Measurements from ENCODE around the gene MUC12. TPM values are rescaled to one million over a fixed set of nuclear protein-coding genes. Genes with fewer than 3 reads are reported as not detected.

MUC12 gene
- total and polyA plus RNA-seq, 2 of the 13 experiments (the other 11 are each of a cell fraction or from before 2014, with no cell fraction given): not detected

DNA sequence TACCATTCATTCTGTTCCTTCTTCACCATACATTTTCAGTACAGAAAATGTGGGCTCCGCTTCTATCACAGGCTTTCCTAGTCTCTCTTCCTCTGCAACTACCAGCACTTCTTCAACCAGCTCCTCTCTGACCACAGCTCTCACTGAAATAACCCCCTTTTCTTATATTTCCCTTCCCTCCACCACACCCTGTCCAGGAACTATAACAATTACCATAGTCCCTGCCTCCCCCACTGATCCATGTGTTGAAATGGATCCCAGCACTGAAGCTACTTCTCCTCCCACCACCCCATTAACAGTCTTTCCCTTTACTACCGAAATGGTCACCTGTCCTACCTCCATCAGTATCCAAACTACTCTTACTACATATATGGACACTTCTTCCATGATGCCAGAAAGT, 9.5 kb upstream of the MUC12 start:
- ChIA-PET POLR2A (no interaction called here), CTCF (ENCODE audit: low intra/inter-chr PET ratio, low total read pairs) (no interaction called here)
- Histone ChIP-seq H3K4me1 (ENCODE audit: insufficient read depth, low read length) (no peaks in the 10 kb centered on the region), H3K36me3 (replicated peaks in 1 of 2; ENCODE audit: control insufficient read depth in 1 of 2, insufficient read depth in 2 of 2, low read length in 2 of 2) (no peaks in the 10 kb centered on the region), H3K4me3 (replicated peaks in 1 of 3; ENCODE audit: insufficient read depth in 1 of 3, low read depth in 2 of 3, low read length in 3 of 3) (no peak overlapping the region), H3K27ac (ENCODE audit: extremely low read length, insufficient read depth, low read length) (no peak overlapping the region), H4K20me1 (ENCODE audit: insufficient read depth, low read length) (no peaks in the 10 kb centered on the region), H3K9ac (ENCODE audit: insufficient read depth, low read depth, low read length) (no peak overlapping the region), H2AFZ (ENCODE audit: low read length) (no peak overlapping the region), H3K4me2 (ENCODE audit: low read depth, low read length) (no peak overlapping the region), H3K79me2 (ENCODE audit: insufficient read depth, low read length) (no peaks in the 10 kb centered on the region), H3K27me3 (ENCODE audit: control insufficient read depth in 1 of 2, insufficient read depth in 2 of 2, low read length in 2 of 2) (peaks cover 3 to 23% of the 10 kb centered on the region in 2 experiments; a peak in 4 of 5 replicates), H3K9me3 (ENCODE audit: low read length) (no peaks in the 10 kb centered on the region)
- WGBS (ENCODE audit: low lambda C conversion rate): 15% methylated on average over 2 of the region's 2 CpGs
- no TSS peak for BruUV-seq (replicated peaks)
- TF ChIP-seq FOXP1 (IDR thresholded peaks at IDR 0.05) (0 out of 2 replicates have a peak, but pooled peaks have one; percentile 0), FOXP1 (CRISPR knock-in tag; IDR thresholded peaks at IDR 0.05) (no peak), SOX6 (IDR thresholded peaks at IDR 0.05) (0 out of 2 replicates have a peak, but pooled peaks have one; percentile 79), SOX6 (CRISPR knock-in tag; IDR thresholded peaks at IDR 0.05) (no peak), ZFX (CRISPR knock-in tag; IDR thresholded peaks at IDR 0.05; ENCODE audit: low read depth) (no peak)
- in situ Hi-C loops (cut with HindIII; ENCODE audit: extremely low pct_ligation_motif_present, low pct_unique_long_range_greater_than_20kb) (no loop called here), intact Hi-C loops (cut with micrococcal nuclease; ENCODE audit: unreplicated experiment) (no loop called here)
- FAIRE-seq: no peak
- no peak for ATAC-seq
- no peak for DNase-seq (ENCODE audit: low spot score)

DNA sequence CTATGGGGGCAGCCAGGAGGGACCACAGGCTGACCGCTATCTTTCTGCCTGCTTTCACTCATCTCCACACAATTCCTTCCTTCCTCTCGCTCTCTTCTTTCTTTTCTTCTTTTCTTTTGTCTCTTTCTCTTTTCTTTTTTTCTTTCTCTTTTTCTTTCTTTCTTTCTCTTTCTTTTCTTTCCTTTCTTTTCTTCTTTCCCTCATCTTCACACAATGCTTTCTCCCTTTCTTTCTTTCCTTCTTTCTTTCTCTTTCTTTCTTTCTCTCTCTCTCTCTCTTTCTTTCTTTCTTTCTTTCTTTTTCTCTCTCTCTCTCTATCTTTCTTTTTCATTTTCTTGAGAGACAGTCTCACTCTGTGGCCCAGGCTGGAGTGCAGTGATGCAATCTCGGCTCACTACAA, 6.8 kb upstream of the MUC12 start:
- DNase-seq (ENCODE audit: low spot score): no peak
- H2AFZ ChIP-seq (ENCODE audit: low read length): no peak overlapping the region
- no peaks in the 10 kb centered on the region for H3K79me2 ChIP-seq (ENCODE audit: insufficient read depth, low read length)
- ChIA-PET CTCF (ENCODE audit: low intra/inter-chr PET ratio, low total read pairs) (no interaction called here), POLR2A (no interaction called here)
- 0 out of 2 replicates have a peak, but pooled peaks cover 10% of the 10 kb centered on the region for H3K4me1 ChIP-seq (ENCODE audit: insufficient read depth, low read length)
- H4K20me1 ChIP-seq (ENCODE audit: insufficient read depth, low read length): no peaks in the 10 kb centered on the region
- BruUV-seq (replicated peaks): no TSS peak
- no peaks in the 10 kb centered on the region for H3K9me3 ChIP-seq (ENCODE audit: low read length)
- ATAC-seq: no peak
- H3K4me3 ChIP-seq (replicated peaks in 1 of 3; ENCODE audit: insufficient read depth in 1 of 3, low read depth in 2 of 3, low read length in 3 of 3): no peak overlapping the region
- in situ Hi-C loops (cut with HindIII; ENCODE audit: extremely low pct_ligation_motif_present, low pct_unique_long_range_greater_than_20kb): no loop called here
- no peak overlapping the region for H3K9ac ChIP-seq (ENCODE audit: insufficient read depth, low read depth, low read length)
- H3K27me3 ChIP-seq (ENCODE audit: control insufficient read depth in 1 of 2, insufficient read depth in 2 of 2, low read length in 2 of 2): peaks cover 12 to 34% of the 10 kb centered on the region in 2 experiments
- intact Hi-C loops (cut with micrococcal nuclease; ENCODE audit: unreplicated experiment): no loop called here
- FAIRE-seq: no peak
- H3K4me2 ChIP-seq (ENCODE audit: low read depth, low read length): no peak overlapping the region
- no peaks in the 10 kb centered on the region for H3K36me3 ChIP-seq (replicated peaks in 1 of 2; ENCODE audit: control insufficient read depth in 1 of 2, insufficient read depth in 2 of 2, low read length in 2 of 2)
- no peak overlapping the region for H3K27ac ChIP-seq (ENCODE audit: extremely low read length, insufficient read depth, low read length)
- WGBS (ENCODE audit: low lambda C conversion rate): 39% methylated on average over 3 of the region's 3 CpGs
- TF ChIP-seq RELA (CRISPR knock-in tag; IDR thresholded peaks at IDR 0.05) (no peak), ADNP (CRISPR knock-in tag; IDR thresholded peaks at IDR 0.05) (no peak), KDM2A (CRISPR knock-in tag; IDR thresholded peaks at IDR 0.05; ENCODE audit: borderline replicate concordance, low read depth) (no peak), TEAD3 (CRISPR knock-in tag; optimal IDR thresholded peaks at IDR 0.05; ENCODE audit: borderline replicate concordance) (no peak), MAFF (IDR thresholded peaks at IDR 0.05; ENCODE audit: low read depth, low read length) (no peak), MIER2 (CRISPR knock-in tag; IDR thresholded peaks at IDR 0.05) (no peak), MTF1 (CRISPR knock-in tag; IDR thresholded peaks at IDR 0.05) (no peak), ERF (CRISPR knock-in tag; IDR thresholded peaks at IDR 0.05) (no peak), JUND (CRISPR knock-in tag; IDR thresholded peaks at IDR 0.05) (no peak), RBM22 (optimal IDR thresholded peaks at IDR 0.05; ENCODE audit: low read length) (no peak), ZNF235 (CRISPR knock-in tag; IDR thresholded peaks at IDR 0.05; ENCODE audit: borderline replicate concordance) (no peak)
- TF ChIP-seq, protein P1, sequence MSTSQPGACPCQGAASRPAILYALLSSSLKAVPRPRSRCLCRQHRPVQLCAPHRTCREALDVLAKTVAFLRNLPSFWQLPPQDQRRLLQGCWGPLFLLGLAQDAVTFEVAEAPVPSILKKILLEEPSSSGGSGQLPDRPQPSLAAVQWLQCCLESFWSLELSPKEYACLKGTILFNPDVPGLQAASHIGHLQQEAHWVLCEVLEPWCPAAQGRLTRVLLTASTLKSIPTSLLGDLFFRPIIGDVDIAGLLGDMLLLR (CRISPR knock-in tag; IDR thresholded peaks at IDR 0.05): no peak
- TF ChIP-seq, protein P2, sequence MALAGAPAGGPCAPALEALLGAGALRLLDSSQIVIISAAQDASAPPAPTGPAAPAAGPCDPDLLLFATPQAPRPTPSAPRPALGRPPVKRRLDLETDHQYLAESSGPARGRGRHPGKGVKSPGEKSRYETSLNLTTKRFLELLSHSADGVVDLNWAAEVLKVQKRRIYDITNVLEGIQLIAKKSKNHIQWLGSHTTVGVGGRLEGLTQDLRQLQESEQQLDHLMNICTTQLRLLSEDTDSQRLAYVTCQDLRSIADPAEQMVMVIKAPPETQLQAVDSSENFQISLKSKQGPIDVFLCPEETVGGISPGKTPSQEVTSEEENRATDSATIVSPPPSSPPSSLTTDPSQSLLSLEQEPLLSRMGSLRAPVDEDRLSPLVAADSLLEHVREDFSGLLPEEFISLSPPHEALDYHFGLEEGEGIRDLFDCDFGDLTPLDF (CRISPR knock-in tag; IDR thresholded peaks at IDR 0.05): no peak
- TF ChIP-seq, protein P3, sequence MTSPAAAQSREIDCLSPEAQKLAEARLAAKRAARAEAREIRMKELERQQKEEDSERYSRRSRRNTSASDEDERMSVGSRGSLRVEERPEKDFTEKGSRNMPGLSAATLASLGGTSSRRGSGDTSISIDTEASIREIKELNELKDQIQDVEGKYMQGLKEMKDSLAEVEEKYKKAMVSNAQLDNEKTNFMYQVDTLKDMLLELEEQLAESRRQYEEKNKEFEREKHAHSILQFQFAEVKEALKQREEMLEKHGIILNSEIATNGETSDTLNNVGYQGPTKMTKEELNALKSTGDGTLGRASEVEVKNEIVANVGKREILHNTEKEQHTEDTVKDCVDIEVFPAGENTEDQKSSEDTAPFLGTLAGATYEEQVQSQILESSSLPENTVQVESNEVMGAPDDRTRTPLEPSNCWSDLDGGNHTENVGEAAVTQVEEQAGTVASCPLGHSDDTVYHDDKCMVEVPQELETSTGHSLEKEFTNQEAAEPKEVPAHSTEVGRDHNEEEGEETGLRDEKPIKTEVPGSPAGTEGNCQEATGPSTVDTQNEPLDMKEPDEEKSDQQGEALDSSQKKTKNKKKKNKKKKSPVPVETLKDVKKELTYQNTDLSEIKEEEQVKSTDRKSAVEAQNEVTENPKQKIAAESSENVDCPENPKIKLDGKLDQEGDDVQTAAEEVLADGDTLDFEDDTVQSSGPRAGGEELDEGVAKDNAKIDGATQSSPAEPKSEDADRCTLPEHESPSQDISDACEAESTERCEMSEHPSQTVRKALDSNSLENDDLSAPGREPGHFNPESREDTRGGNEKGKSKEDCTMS (CRISPR knock-in tag; conservative IDR thresholded peaks at IDR 0.05): no peak

Data from HepG2 (cell line).